ENCODE data around the gene MTNR1B. TPM values are rescaled to one million over a fixed set of nuclear protein-coding genes. Genes with fewer than 3 reads are reported as not detected.

Gene MTNR1B
- total RNA-seq, 1 donor from 2014 or later: not detected

DNA sequence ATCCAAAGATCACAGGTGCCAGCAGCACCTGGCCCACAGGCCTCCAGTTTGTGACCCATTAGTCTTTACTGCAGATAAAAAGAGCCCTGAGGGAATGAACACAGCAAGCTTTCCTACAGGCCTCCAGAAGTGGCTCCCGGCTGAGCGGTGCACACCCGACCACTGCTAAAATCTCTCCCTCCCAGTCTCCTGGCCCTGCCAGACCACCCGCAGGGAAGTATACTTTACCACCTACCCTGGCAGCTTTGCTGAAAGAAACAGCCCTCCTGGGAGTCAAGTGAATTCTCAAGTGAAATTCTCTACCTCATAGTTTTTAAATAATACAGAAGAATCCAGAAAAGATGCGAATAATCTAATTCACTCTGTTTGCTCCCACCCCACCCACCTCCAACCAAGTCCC lies 15.4 kb upstream of the MTNR1B start:
- Mint-ChIP-seq H3K9me3 (peaks cover 5% of the 10 kb centered on the region), H3K4me3 (no peak overlapping the region), H3K36me3 (ENCODE audit: low read depth) (peaks cover 2% of the 10 kb centered on the region), H3K27ac (ENCODE audit: unreplicated experiment) (no peak overlapping the region), H3K4me1 (no peaks in the 10 kb centered on the region), H3K27me3 (ENCODE audit: low read depth) (no peaks in the 10 kb centered on the region)
- TF ChIP-seq CTCF (conservative IDR thresholded peaks at IDR 0.05): no peak
- DNase-seq (ENCODE audit: low read depth, low spot score): no peak

GRCh38 chr11:92955860-92956259 lies 13.6 kb upstream of the MTNR1B start:
- no peak overlapping the region for H3K27ac Mint-ChIP-seq (ENCODE audit: unreplicated experiment)
- no peaks in the 10 kb centered on the region for H3K4me1 Mint-ChIP-seq
- H3K36me3 Mint-ChIP-seq (ENCODE audit: low read depth): peaks cover 2% of the 10 kb centered on the region
- no peaks in the 10 kb centered on the region for H3K27me3 Mint-ChIP-seq (ENCODE audit: low read depth)
- no peak for TF ChIP-seq CTCF (conservative IDR thresholded peaks at IDR 0.05)
- no peaks in the 10 kb centered on the region for H3K9me3 Mint-ChIP-seq
- no peak overlapping the region for H3K4me3 Mint-ChIP-seq
- no peak for DNase-seq (ENCODE audit: low read depth, low spot score)

GRCh38 chr11:92960886-92961285 lies 8.6 kb upstream of the MTNR1B start:
- H3K4me3 Mint-ChIP-seq: no peak overlapping the region
- H3K9me3 Mint-ChIP-seq: no peaks in the 10 kb centered on the region
- H3K4me1 Mint-ChIP-seq: no peaks in the 10 kb centered on the region
- no peaks in the 10 kb centered on the region for H3K36me3 Mint-ChIP-seq (ENCODE audit: low read depth)
- no peak for TF ChIP-seq CTCF (conservative IDR thresholded peaks at IDR 0.05)
- H3K27ac Mint-ChIP-seq (ENCODE audit: unreplicated experiment): no peak overlapping the region
- no peak for DNase-seq (ENCODE audit: low read depth, low spot score)
- peaks cover 3% of the 10 kb centered on the region for H3K27me3 Mint-ChIP-seq (ENCODE audit: low read depth)

- Mint-ChIP-seq H3K4me1 (no peaks in the 10 kb centered on the region), H3K27me3 (ENCODE audit: low read depth) (peaks cover 12% of the 10 kb centered on the region), H3K36me3 (ENCODE audit: low read depth) (no peaks in the 10 kb centered on the region), H3K4me3 (no peak overlapping the region), H3K9me3 (no peaks in the 10 kb centered on the region), H3K27ac (ENCODE audit: unreplicated experiment) (no peak overlapping the region)
- DNase-seq (ENCODE audit: low read depth, low spot score): no peak
- no peak for TF ChIP-seq CTCF (conservative IDR thresholded peaks at IDR 0.05)
Observed at GRCh38 chr11:92962446-92962845, 7.0 kb upstream of the MTNR1B start.

GRCh38 chr11:92964471-92964870 lies 5.0 kb upstream of the MTNR1B start:
- DNase-seq (ENCODE audit: low read depth, low spot score): no peak
- Mint-ChIP-seq H3K9me3 (no peaks in the 10 kb centered on the region), H3K4me1 (no peaks in the 10 kb centered on the region), H3K36me3 (ENCODE audit: low read depth) (no peaks in the 10 kb centered on the region), H3K27me3 (ENCODE audit: low read depth) (peaks cover 33% of the 10 kb centered on the region), H3K27ac (ENCODE audit: unreplicated experiment) (no peak overlapping the region), H3K4me3 (no peak overlapping the region)
- TF ChIP-seq CTCF (conservative IDR thresholded peaks at IDR 0.05): no peak

- Mint-ChIP-seq H3K4me1 (no peaks in the 10 kb centered on the region), H3K27me3 (ENCODE audit: low read depth) (peaks cover 38% of the 10 kb centered on the region), H3K9me3 (no peaks in the 10 kb centered on the region), H3K4me3 (no peak overlapping the region), H3K27ac (ENCODE audit: unreplicated experiment) (no peak overlapping the region), H3K36me3 (ENCODE audit: low read depth) (no peaks in the 10 kb centered on the region)
- DNase-seq (ENCODE audit: low read depth, low spot score): no peak
- TF ChIP-seq CTCF (conservative IDR thresholded peaks at IDR 0.05): no peak
Observed at GRCh38 chr11:92965196-92965595, 4.3 kb upstream of the MTNR1B start.
